ENCODE results near the gene LDB3.

The LDB3 gene

DNA sequence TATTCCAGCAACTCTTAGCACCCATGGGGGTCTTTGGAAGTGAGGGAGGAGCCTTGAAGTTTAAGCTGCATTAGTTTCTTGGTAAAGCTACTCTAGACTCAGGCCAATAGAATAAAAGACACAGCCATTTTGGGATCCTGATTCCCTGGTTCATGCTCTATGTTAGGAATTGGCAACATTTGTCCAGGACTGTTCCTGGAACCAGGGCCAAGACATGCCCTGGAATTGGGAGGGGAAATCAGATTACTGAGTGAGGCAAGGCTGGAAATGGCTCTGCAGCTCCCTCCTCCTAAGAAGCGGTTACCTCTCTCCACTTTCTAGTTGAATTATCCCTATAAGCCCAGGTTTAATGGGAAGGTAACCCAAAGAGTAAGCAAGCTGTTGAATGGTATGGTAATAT, 73.9 kb downstream of the LDB3 start:
- no peak for DNase-seq

- DNase-seq = no peak
Observed at GRCh38 chr10:86744067-86744725, 75.9 kb downstream of the LDB3 start.

- no peak for DNase-seq
Observed at GRCh38 chr10:86747796-86748581, 79.7 kb downstream of the LDB3 start.

DNA sequence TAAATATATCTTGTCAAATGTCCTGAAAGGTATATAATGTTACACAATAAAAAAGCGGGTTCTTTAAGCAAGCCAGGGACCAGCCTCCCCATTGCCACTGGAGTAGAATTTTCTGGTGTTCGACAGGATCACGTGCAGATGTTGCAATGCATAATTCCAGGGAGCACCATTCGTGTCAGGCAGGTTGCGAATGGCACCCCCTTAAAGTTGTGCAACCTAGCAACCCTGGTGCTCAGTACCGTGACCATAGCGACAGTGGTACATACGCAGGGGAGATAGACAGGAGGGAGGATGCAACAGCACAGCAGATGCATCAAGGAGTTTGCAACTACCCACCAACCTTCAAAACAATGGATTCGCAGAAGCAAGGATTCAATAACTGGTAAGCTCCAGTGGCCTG, 81.5 kb downstream of the LDB3 start:
- no peak for DNase-seq

DNA sequence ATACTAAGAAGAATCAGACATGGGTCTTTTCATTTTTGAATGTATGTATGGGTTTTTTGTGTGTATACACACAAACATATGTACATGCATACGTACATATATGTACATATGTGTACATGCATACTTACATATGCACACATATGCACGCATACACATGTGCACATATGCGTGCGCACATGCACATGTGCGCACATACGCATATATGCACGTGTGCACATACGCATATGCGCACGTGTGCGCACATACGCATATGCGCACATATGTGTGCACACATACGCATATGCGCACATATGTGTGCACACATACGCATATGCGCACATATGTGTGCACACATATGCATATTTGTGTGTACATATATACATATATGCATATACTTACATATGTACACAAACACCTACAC, 83.2 kb downstream of the LDB3 start:
- DNase-seq = no peak

- DNase-seq = peak; percentile 44
Observed at GRCh38 chr10:86752311-86752710, 84.0 kb downstream of the LDB3 start.

GRCh38 chr10:86753051-86753450, 84.7 kb downstream of the LDB3 start:
- DNase-seq = peak; percentile 68

GRCh38 chr10:86753638-86754434, 85.5 kb downstream of the LDB3 start:
- DNase-seq = no peak

DNA sequence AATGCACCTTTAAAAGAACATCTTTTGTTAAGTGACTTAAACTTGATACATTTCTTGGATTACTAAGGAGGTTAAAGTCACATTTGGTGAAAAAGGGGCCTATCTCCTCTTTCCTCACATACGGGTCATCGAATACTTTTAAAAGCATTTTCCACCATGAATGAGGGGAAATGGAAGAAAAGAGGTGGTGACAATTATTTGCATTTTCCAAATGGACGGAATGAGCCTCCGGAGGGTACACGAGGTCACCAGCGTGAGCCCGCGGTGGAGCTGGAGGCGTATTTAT, 87.1 kb downstream of the LDB3 start:
- DNase-seq = no peak

GRCh38 chr10:86755740-86756510, 87.6 kb downstream of the LDB3 start:
- DNase-seq = peak; percentile 97

DNA sequence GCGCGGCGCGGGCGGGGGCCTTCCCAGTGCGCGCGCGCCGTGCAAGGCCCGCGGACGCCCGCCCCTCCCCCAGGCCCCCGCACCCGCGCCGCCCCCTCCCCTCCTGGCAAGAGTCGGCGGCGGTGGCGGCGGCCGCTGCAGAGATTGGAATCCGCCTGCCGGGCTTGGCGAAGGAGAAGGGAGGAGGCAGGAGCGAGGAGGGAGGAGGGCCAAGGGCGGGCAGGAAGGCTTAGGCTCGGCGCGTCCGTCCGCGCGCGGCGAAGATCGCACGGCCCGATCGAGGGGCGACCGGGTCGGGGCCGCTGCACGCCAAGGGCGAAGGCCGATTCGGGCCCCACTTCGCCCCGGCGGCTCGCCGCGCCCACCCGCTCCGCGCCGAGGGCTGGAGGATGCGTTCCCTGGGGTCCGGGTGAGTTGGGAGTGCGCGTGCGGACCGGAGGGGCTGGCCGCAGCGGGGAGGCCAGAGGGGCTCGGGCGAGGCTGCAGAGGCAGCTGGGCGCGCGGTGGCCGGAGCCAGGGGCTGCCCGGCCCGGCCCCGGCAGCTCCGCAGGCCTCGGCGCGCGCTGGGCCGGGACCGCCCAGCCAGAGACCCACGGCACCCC, 88.3 kb downstream of the LDB3 start, which contains the start of gene BMPR1A:
BMPR1A (plus strand) TSS at position 109 of the 602 bp plus-strand sequence. CDS start 119,400 bp downstream, outside the sequence.
- no peak for DNase-seq

- DNase-seq = peak; percentile 81
Observed at GRCh38 chr10:86757113-86757972, 89.0 kb downstream of the LDB3 start.

DNA sequence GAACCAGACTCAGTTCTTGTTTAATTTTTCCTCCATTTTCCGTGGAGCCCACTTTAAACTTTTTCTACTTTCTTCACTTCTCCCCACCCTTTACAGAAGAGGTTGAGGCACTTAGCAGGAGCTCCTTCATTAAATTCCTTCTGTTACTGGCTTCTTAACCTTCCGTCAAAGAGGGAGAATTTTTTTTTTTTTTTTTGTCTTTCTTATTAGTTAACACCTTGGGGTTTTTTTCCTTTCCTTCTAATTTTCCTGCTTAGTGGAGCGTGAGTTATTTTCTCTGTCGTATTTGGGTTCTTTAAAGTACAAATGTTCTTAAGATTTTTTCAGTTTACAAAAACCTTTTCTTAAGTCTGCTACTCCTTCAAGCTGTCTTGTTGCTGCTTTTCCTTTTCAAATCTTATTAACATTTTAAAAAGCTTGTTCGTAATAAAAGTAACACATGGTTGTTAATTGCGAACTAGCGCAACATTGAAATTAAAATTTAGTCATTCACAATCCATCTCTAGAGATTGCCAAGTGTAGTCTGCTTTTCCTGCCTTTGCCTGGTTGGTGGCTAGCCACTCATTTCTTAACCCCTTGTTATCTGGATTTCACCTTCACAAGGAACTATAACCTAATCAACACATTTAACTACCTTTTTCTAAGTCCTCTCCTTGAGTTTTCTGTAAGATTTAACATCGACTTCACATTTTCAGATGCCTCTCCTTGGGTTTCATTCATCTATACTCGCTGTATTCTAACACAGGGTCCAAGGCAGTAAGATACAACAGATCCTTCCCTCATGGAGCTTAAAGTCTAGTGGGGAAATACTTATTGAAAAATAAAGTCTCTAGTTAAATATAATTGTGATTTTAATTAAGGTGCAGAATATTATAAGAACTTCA, 90.1 kb downstream of the LDB3 start:
- peak; percentile 80 for DNase-seq

DNA sequence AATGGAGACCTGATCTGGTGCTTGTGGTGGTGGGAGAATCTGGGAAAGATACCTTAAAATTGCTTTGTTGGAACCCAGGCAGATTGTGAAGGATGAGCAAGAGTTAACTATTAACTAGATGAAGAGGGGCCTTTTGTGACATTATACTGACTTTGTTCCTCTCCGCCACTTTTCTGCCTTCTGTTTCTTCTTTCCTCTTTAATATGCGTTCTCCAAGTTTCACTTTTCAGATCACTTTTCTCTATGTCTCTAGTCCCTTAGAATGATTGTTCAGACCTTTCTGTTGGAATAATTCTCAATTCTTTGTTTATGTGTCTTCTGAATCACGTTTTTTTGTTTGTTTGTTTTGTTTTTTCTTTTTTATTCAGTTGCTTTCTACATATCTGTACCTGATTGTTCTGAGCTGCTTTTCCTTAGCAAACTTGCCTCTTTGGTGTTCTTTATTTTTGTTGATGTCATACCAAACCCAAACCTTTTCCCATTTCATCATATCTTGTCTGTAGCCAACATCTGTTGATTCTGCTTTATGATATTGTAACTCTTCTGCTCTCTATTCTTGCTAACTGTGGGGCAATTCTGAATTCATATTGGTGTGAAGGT, 90.9 kb downstream of the LDB3 start:
- peak; percentile 83 for DNase-seq

- no peak for DNase-seq
Observed at GRCh38 chr10:86763404-86763803, 95.1 kb downstream of the LDB3 start.

- DNase-seq = no peak
Observed at GRCh38 chr10:86765548-86765947, 97.2 kb downstream of the LDB3 start.

- no peak for DNase-seq
Observed at GRCh38 chr10:86768412-86769062, 100.2 kb downstream of the LDB3 start.

- DNase-seq = no peak
Observed at GRCh38 chr10:86769991-86770390, 101.7 kb downstream of the LDB3 start.

DNA sequence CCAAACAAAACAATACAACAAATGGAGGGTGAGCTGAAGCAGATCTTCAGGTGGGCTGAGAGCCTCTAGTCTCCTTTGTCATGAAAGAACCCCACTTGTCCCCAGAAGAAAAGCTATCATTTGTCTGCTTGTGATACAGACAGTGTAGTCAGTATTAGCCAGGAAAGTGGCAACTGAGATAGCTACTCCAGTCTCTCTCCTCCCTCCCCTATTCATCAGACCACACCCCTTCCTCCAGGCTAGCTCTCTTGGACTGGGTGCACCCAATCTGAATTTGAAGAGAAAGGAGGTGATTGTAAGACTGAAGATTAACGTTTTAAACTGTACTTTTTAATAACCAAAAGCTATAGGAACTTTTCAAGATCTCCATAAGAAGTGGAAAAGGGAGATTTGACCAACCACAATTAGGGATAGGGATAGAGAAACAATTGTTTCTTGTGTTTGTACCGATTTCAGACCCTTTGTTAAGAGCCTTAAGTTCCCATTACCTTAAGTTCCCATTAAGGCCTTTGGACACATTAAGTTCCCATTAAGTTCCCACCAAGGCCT, 102.2 kb downstream of the LDB3 start:
- peak; percentile 78 for DNase-seq

Measured in OCI-M1 (cell line).